ENCODE data around the gene ATP11A. TPM values are rescaled to one million over a fixed set of nuclear protein-coding genes. Genes with fewer than 3 reads are reported as not detected.
"Not testable (repeated sequence)": the region's sequence is repeated elsewhere in the genome, so short reads cannot be mapped to it uniquely, and the experiment has no call there.

ATP11A gene
- total RNA-seq, 1 donor from 2014 or later, result 11.5 TPM

GRCh38 chr13:112669881-112670499 is 19.8 kb upstream of the ATP11A start:
- Histone ChIP-seq H3K4me3 (ENCODE audit: low read length in 3 of 3) (no peak overlapping the region), H3K27me3 (ENCODE audit: control insufficient read depth in 3 of 3, insufficient read depth in 3 of 3, low read length in 3 of 3) (peaks cover 3 to 20% (median 14%) of the 10 kb centered on the region in 3 donors), H3K27ac (ENCODE audit: low read depth, low read length) (no peak overlapping the region), H3K36me3 (ENCODE audit: control insufficient read depth in 3 of 3, insufficient read depth in 3 of 3, low read length in 3 of 3) (no peaks in the 10 kb centered on the region), H3K4me1 (ENCODE audit: control insufficient read depth in 3 of 3, insufficient read depth in 3 of 3, low read length in 3 of 3) (no peaks in the 10 kb centered on the region), H3K9ac (ENCODE audit: low read depth in 1 of 3, low read length in 3 of 3) (no peak overlapping the region), H3K9me3 (ENCODE audit: control insufficient read depth in 3 of 3, low read length in 3 of 3) (no peaks in the 10 kb centered on the region)

DNA sequence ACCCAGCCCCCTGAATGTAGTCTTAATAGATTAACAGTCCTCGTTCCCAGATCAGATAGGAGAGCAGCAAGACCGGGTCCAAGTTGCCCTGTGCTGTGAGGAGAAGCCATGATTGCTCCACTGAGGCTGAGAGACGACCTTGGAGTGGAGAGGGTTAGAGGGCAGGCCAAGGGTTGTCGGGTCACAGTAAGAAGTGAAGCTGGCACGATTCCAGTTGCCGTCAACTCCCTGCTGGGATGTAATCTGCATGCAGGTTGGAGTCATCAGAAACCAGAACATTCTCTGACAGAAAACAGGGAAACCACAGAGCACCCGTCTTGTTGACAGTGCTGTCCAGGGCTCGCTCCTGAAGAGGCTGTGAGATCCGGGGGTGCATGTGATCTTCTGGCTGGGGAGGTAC is 19.0 kb upstream of the ATP11A start:
- Histone ChIP-seq H3K9me3 (ENCODE audit: control insufficient read depth in 3 of 3, low read length in 3 of 3) (no peaks in the 10 kb centered on the region), H3K9ac (ENCODE audit: low read depth in 1 of 3, low read length in 3 of 3) (no peak overlapping the region), H3K4me1 (ENCODE audit: control insufficient read depth in 3 of 3, insufficient read depth in 3 of 3, low read length in 3 of 3) (no peaks in the 10 kb centered on the region), H3K36me3 (ENCODE audit: control insufficient read depth in 3 of 3, insufficient read depth in 3 of 3, low read length in 3 of 3) (no peaks in the 10 kb centered on the region), H3K27ac (ENCODE audit: low read depth, low read length) (no peak overlapping the region), H3K27me3 (ENCODE audit: control insufficient read depth in 3 of 3, insufficient read depth in 3 of 3, low read length in 3 of 3) (peaks cover 3 to 19% (median 14%) of the 10 kb centered on the region in 3 donors), H3K4me3 (ENCODE audit: low read length in 3 of 3) (no peak overlapping the region)

DNA sequence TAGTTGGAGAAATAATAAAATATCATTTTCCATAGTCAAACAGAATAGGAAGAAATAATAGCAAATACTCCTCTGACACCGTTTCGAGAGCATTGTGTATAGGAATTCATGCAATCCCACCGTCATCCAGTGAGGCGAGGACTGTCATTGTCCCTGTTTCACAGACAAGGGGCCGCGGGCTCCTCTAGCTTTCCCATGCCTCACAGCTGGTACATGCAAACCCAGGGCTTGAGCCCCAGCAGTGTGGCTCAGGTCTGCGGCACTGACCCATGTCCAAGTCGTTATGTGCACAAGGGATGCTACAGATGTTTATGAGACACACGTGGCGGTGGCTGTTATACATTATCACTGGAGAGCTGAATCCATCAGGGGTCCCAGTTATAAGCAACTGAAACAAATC is 18.5 kb upstream of the ATP11A start:
- no peaks in the 10 kb centered on the region for H3K4me1 ChIP-seq (ENCODE audit: control insufficient read depth in 3 of 3, insufficient read depth in 3 of 3, low read length in 3 of 3)
- no peak overlapping the region for H3K4me3 ChIP-seq (ENCODE audit: low read length in 3 of 3)
- H3K9ac ChIP-seq (ENCODE audit: low read depth in 1 of 3, low read length in 3 of 3), result no peak overlapping the region
- peaks cover 3 to 19% (median 14%) of the 10 kb centered on the region in 3 donors for H3K27me3 ChIP-seq (ENCODE audit: control insufficient read depth in 3 of 3, insufficient read depth in 3 of 3, low read length in 3 of 3)
- no peak overlapping the region for H3K27ac ChIP-seq (ENCODE audit: low read depth, low read length)
- no peaks in the 10 kb centered on the region for H3K36me3 ChIP-seq (ENCODE audit: control insufficient read depth in 3 of 3, insufficient read depth in 3 of 3, low read length in 3 of 3)
- no peaks in the 10 kb centered on the region for H3K9me3 ChIP-seq (ENCODE audit: control insufficient read depth in 3 of 3, low read length in 3 of 3)

GRCh38 chr13:112672651-112673284 is 17.1 kb upstream of the ATP11A start:
- Histone ChIP-seq H3K9ac (ENCODE audit: low read depth in 1 of 3, low read length in 3 of 3) (no peak overlapping the region), H3K27ac (ENCODE audit: low read depth, low read length) (no peak overlapping the region)

GRCh38 chr13:112674412-112675365 is 15.1 kb upstream of the ATP11A start:
- no peaks in the 10 kb centered on the region for H3K4me1 ChIP-seq (ENCODE audit: control insufficient read depth in 3 of 3, insufficient read depth in 3 of 3, low read length in 3 of 3)
- no peaks in the 10 kb centered on the region for H3K36me3 ChIP-seq (ENCODE audit: control insufficient read depth in 3 of 3, insufficient read depth in 3 of 3, low read length in 3 of 3)
- H3K9me3 ChIP-seq (ENCODE audit: control insufficient read depth in 3 of 3, low read length in 3 of 3), result no peaks in the 10 kb centered on the region
- peaks cover 0 to 12% (median 11%) of the 10 kb centered on the region in 3 donors for H3K27me3 ChIP-seq (ENCODE audit: control insufficient read depth in 3 of 3, insufficient read depth in 3 of 3, low read length in 3 of 3)
- no peak overlapping the region for H3K27ac ChIP-seq (ENCODE audit: low read depth, low read length)
- no peak overlapping the region for H3K4me3 ChIP-seq (ENCODE audit: low read length in 3 of 3)
- no peak overlapping the region for H3K9ac ChIP-seq (ENCODE audit: low read depth in 1 of 3, low read length in 3 of 3)

More at GRCh38 chr13:112672651-112673284, 17.1 kb upstream of the ATP11A start:
- Histone ChIP-seq H3K36me3 (ENCODE audit: control insufficient read depth in 3 of 3, insufficient read depth in 3 of 3, low read length in 3 of 3) (no peaks in the 10 kb centered on the region), H3K4me3 (ENCODE audit: low read length in 3 of 3) (no peak overlapping the region), H3K4me1 (ENCODE audit: control insufficient read depth in 3 of 3, insufficient read depth in 3 of 3, low read length in 3 of 3) (no peaks in the 10 kb centered on the region), H3K9me3 (ENCODE audit: control insufficient read depth in 3 of 3, low read length in 3 of 3) (no peaks in the 10 kb centered on the region), H3K27me3 (ENCODE audit: control insufficient read depth in 3 of 3, insufficient read depth in 3 of 3, low read length in 3 of 3) (peaks cover 3 to 18% (median 14%) of the 10 kb centered on the region in 3 donors)

DNA sequence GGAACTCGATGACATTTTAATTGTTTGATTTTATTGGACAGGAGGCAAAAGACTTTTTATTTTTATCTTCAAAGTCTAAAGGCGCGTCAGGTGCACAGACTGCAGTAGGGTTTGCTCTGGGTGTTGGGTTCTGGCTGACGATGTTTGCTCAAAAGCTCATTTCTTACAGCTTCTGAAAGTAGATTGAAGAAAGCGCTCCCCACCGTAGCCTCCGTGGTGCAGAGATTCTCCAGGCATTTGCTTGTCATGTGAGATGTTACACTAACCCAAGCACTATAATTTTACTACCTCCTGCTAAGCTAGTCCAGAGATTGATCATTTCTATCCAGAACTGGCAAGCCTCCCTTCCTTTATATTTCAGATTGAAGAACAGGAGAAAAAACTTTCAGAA is 14.5 kb upstream of the ATP11A start:
- Histone ChIP-seq H3K27ac (ENCODE audit: low read depth, low read length) (no peak overlapping the region), H3K27me3 (ENCODE audit: control insufficient read depth in 3 of 3, insufficient read depth in 3 of 3, low read length in 3 of 3) (peaks cover 0 to 12% (median 12%) of the 10 kb centered on the region in 3 donors), H3K9me3 (ENCODE audit: control insufficient read depth in 3 of 3, low read length in 3 of 3) (no peaks in the 10 kb centered on the region), H3K4me1 (ENCODE audit: control insufficient read depth in 3 of 3, insufficient read depth in 3 of 3, low read length in 3 of 3) (no peaks in the 10 kb centered on the region), H3K9ac (ENCODE audit: low read depth in 1 of 3, low read length in 3 of 3) (no peak overlapping the region), H3K4me3 (ENCODE audit: low read length in 3 of 3) (no peak overlapping the region), H3K36me3 (ENCODE audit: control insufficient read depth in 3 of 3, insufficient read depth in 3 of 3, low read length in 3 of 3) (no peaks in the 10 kb centered on the region)

GRCh38 chr13:112677421-112677962 is 12.3 kb upstream of the ATP11A start:
- not testable (repeated sequence) for H3K27ac ChIP-seq (ENCODE audit: low read depth, low read length); H3K9me3 ChIP-seq (ENCODE audit: control insufficient read depth in 3 of 3, low read length in 3 of 3); H3K4me1 ChIP-seq (ENCODE audit: control insufficient read depth in 3 of 3, insufficient read depth in 3 of 3, low read length in 3 of 3); H3K27me3 ChIP-seq (ENCODE audit: control insufficient read depth in 3 of 3, insufficient read depth in 3 of 3, low read length in 3 of 3); H3K36me3 ChIP-seq (ENCODE audit: control insufficient read depth in 3 of 3, insufficient read depth in 3 of 3, low read length in 3 of 3); H3K9ac ChIP-seq (ENCODE audit: low read depth in 1 of 3, low read length in 3 of 3); H3K4me3 ChIP-seq (ENCODE audit: low read length in 3 of 3)

DNA sequence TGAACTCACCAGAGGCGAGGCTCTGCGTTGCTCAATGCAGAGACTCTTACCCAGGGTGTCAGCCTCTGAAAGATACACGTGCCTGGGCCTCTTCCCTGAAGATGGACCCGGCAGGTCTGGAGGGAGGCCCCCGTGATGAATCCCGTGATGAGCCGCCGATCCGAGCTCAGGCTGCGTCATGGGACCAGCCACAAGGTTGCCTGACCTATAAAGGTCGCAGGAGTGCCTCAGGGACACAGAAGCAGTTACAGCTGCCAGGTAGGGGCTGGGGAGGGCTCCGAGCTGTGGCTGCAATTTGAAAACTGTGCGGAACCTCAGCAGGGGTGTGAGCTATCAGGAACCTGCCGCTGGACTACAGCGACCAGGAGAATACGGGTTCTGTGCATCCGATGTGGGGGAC is 10.5 kb upstream of the ATP11A start:
- Histone ChIP-seq H3K27ac (ENCODE audit: low read depth, low read length) (no peak overlapping the region), H3K9ac (ENCODE audit: low read depth in 1 of 3, low read length in 3 of 3) (no peak overlapping the region), H3K36me3 (ENCODE audit: control insufficient read depth in 3 of 3, insufficient read depth in 3 of 3, low read length in 3 of 3) (no peaks in the 10 kb centered on the region), H3K27me3 (ENCODE audit: control insufficient read depth in 3 of 3, insufficient read depth in 3 of 3, low read length in 3 of 3) (peaks cover 0 to 4% (median 0%) of the 10 kb centered on the region in 3 donors), H3K4me3 (ENCODE audit: low read length in 3 of 3) (no peak overlapping the region), H3K4me1 (ENCODE audit: control insufficient read depth in 3 of 3, insufficient read depth in 3 of 3, low read length in 3 of 3) (no peaks in the 10 kb centered on the region), H3K9me3 (ENCODE audit: control insufficient read depth in 3 of 3, low read length in 3 of 3) (no peaks in the 10 kb centered on the region)

DNA sequence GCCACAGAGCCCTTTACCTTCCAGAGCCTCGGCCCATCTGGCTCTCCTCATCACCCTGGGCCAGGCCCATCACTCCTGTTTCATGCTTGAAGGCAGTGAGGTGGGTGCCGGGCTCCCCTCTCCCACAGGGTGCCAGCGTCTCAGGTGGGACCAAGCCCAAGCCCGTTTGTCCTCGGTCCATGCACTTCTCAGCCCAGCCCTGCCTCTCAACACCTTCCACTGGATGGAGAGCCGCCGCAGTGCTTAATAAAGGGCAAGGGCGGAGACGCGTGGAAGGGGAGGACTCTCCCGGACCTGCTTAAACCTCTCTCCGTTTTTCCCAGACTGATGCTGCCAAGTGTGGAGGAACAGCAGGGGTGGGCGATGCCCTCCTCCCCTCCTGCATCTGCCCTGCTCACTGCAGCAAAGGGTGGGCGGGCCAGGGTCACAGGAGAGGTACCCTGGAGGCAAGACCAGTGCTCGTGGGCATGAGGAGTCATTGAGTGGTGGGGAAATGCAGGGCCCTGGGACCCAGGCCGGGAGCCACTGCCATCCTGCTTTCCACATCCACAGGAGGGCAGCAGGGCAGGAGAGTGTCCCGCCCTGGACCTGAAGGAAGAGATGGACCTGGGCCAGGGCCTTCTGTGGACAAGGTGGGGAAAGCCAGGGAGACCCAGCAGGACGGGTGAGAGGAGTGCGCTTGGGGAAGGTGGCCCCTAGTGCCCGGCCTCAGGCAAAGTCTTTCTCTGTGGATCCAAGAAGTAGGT is 9.7 kb upstream of the ATP11A start:
- no peak overlapping the region for H3K9ac ChIP-seq (ENCODE audit: low read depth in 1 of 3, low read length in 3 of 3)
- no peak overlapping the region for H3K27ac ChIP-seq (ENCODE audit: low read depth, low read length)
- H3K9me3 ChIP-seq (ENCODE audit: control insufficient read depth in 3 of 3, low read length in 3 of 3), result no peaks in the 10 kb centered on the region
- peaks cover 0 to 4% (median 0%) of the 10 kb centered on the region in 3 donors for H3K27me3 ChIP-seq (ENCODE audit: control insufficient read depth in 3 of 3, insufficient read depth in 3 of 3, low read length in 3 of 3)
- H3K36me3 ChIP-seq (ENCODE audit: control insufficient read depth in 3 of 3, insufficient read depth in 3 of 3, low read length in 3 of 3), result no peaks in the 10 kb centered on the region
- no peaks in the 10 kb centered on the region for H3K4me1 ChIP-seq (ENCODE audit: control insufficient read depth in 3 of 3, insufficient read depth in 3 of 3, low read length in 3 of 3)
- no peak overlapping the region for H3K4me3 ChIP-seq (ENCODE audit: low read length in 3 of 3)

Data from skeletal muscle tissue (tissue), 4 donors.